CD4-positive, alpha-beta memory T cell (primary cell): ENCODE data around the gene SELENOK. TPM values are rescaled to one million over a fixed set of nuclear protein-coding genes. Genes with fewer than 3 reads are reported as not detected.

Experiments
- CTCF ChIA-PET: fragments of 350-600 bp; sonication (Branson Sonifier 250); formaldehyde crosslinking; loops from one replicate; lab custom pipeline; 2021; ENCODE audit warnings: inconsistent platforms; ENCODE audit not compliant: partially characterized antibody; lab: Charles Lee
- POLR2A ChIA-PET: fragments of 350-600 bp; sonication (Branson Sonifier 250); formaldehyde crosslinking; loops from one replicate; lab custom pipeline; 2021; ENCODE audit not compliant: partially characterized antibody; lab: Charles Lee
- DNase-seq, 5 donors: peaks; one replicate each; pipeline versions ENCODE4 v3.0.0 to v3.0.0-alpha.2; 2020 to 2022; ENCODE audit warnings: mixed read lengths in 1 of 5
- H3K27ac ChIP-seq: one replicate; pipeline ENCODE4 v1.7.0; 2013; ENCODE audit warnings: low read depth, low read length
- H3K27me3 ChIP-seq: 2 replicates; pipeline ENCODE4 v1.7.0; 2013; ENCODE audit warnings: mild to moderate bottlenecking, low read length, moderate library complexity; ENCODE audit not compliant: insufficient read depth
- H3K36me3 ChIP-seq: 2 replicates; pipeline ENCODE4 v1.7.0; 2013; ENCODE audit warnings: mild to moderate bottlenecking, low read length, moderate library complexity; ENCODE audit not compliant: insufficient read depth
- H3K4me1 ChIP-seq: 2 replicates; pipeline ENCODE4 v1.7.0; 2013; ENCODE audit warnings: mild to moderate bottlenecking, low read length, moderate library complexity; ENCODE audit not compliant: insufficient read depth
- H3K4me3 ChIP-seq, 2 donors: one replicate each; pipeline ENCODE4 v1.7.0; 2013; ENCODE audit warnings: low read length in 2 of 2, mild to moderate bottlenecking in 1 of 2
- H3K9me3 ChIP-seq, 2 donors: one replicate each; pipeline ENCODE4 v1.7.0; 2013; ENCODE audit warnings: low read length in 2 of 2, control low read depth in 1 of 2; ENCODE audit not compliant: control insufficient read depth in 1 of 2
- H3K27ac Mint-ChIP-seq, 7 donors: one replicate each; pipeline ENCODE4 v1.8.0; 2020 to 2021; ENCODE audit warnings: mixed read lengths in 7 of 7, mild to moderate bottlenecking in 6 of 7, inconsistent platforms in 3 of 7, moderate library complexity in 3 of 7
- H3K27me3 Mint-ChIP-seq, 2 donors: one replicate each; pipeline ENCODE4 v1.8.0; 2020 to 2021; ENCODE audit warnings: mixed read lengths in 2 of 2
- H3K36me3 Mint-ChIP-seq, 2 donors: one replicate each; pipeline ENCODE4 v1.8.0; 2020 to 2021; ENCODE audit warnings: mixed read lengths in 2 of 2, inconsistent platforms in 1 of 2, mild to moderate bottlenecking in 1 of 2
- H3K4me1 Mint-ChIP-seq, 4 donors: one replicate each; pipeline ENCODE4 v1.8.0; 2020 to 2021; ENCODE audit warnings: mixed read lengths in 4 of 4, mild to moderate bottlenecking in 1 of 4
- H3K4me3 Mint-ChIP-seq, 8 donors: one replicate each; pipeline ENCODE4 v1.8.0; 2020 to 2021; ENCODE audit warnings: mixed read lengths in 8 of 8, mild to moderate bottlenecking in 7 of 8, moderate library complexity in 6 of 8, inconsistent platforms in 3 of 8
- H3K9me3 Mint-ChIP-seq, 8 donors: one replicate each; pipeline ENCODE4 v1.8.0; 2020 to 2021; ENCODE audit warnings: mixed read lengths in 8 of 8, mild to moderate bottlenecking in 5 of 8, inconsistent platforms in 3 of 8, moderate library complexity in 1 of 8
- intact Hi-C: fragments of 100-400 bp; cut with micrococcal nuclease; formaldehyde crosslinking; loops from one replicate; pipeline ENCODE4 v1.15.1; 2023
- polyA plus RNA-seq, 2 donors: library from polyadenylated mRNA; unstranded; fragments of 300-500 nt; fragmentation: Illumina TruSeq; gene quantifications; one replicate each; pipeline ENCODE4 v1.2.3, GENCODE V29; 2021
- total RNA-seq, 2 experiments: library from RNA; stranded (reverse); gene quantifications; one replicate each; pipeline ENCODE4 v1.2.3, GENCODE V29; 2021

SELENOK gene
- total and polyA plus RNA-seq, 4 experiments from 2014 or later, result 43.2 to 134 (median 76.6) TPM

GRCh38 chr3:53863145-53863544, 28.5 kb downstream of the SELENOK start:
- Histone ChIP-seq H3K4me1 (no peaks in the 10 kb centered on the region), H3K36me3 (peaks cover 6% of the 10 kb centered on the region), H3K9me3 (no peaks in the 10 kb centered on the region), H3K27me3 (no peaks in the 10 kb centered on the region), H3K27ac (no peak overlapping the region), H3K4me3 (no peak overlapping the region)
- CTCF ChIA-PET, result no interaction called here
- Mint-ChIP-seq H3K27me3 (no peaks in the 10 kb centered on the region), H3K9me3 (no peaks in the 10 kb centered on the region), H3K4me1 (no peaks in the 10 kb centered on the region), H3K36me3 (peaks cover 40 to 61% of the 10 kb centered on the region in 2 donors), H3K4me3 (no peak overlapping the region), H3K27ac (no peak overlapping the region)
- intact Hi-C loops, result no loop called here
- POLR2A ChIA-PET, result no interaction called here
- no peak for DNase-seq

DNA sequence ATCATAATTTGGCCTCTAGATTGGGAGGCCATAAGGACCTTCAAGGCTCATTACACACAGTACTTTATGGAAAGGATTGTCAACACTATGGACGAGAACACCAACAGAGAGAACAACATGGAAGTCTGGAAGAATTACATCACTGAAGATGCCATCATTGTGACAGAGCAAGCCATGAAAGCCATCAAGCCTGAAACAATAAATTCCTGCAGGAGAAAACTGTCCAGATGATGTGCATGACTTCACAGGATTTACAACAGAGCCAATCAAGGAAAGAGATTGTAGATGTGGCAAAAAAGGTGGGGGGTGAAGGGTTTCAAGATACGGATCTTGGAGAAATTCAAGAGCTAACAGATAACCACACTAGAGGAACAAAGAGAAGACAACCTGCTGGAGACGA, 29.4 kb downstream of the SELENOK start:
- Histone ChIP-seq H3K27me3 (no peaks in the 10 kb centered on the region), H3K4me3 (no peak overlapping the region), H3K9me3 (no peaks in the 10 kb centered on the region), H3K27ac (no peak overlapping the region), H3K4me1 (no peaks in the 10 kb centered on the region), H3K36me3 (peaks cover 6% of the 10 kb centered on the region)
- CTCF ChIA-PET, result no interaction called here
- Mint-ChIP-seq H3K27me3 (no peaks in the 10 kb centered on the region), H3K4me1 (no peaks in the 10 kb centered on the region), H3K9me3 (no peaks in the 10 kb centered on the region), H3K4me3 (no peak overlapping the region), H3K36me3 (peaks cover 32 to 52% of the 10 kb centered on the region in 2 donors), H3K27ac (peak overlapping the region in 1 of 7 donors; percentile 80)
- intact Hi-C loops, result no loop called here
- POLR2A ChIA-PET, result no interaction called here
- no peak for DNase-seq

- H3K4me1 ChIP-seq, result no peaks in the 10 kb centered on the region
- DNase-seq, result no peak
- H3K36me3 Mint-ChIP-seq, result peaks cover 29 to 42% of the 10 kb centered on the region in 2 donors
- intact Hi-C loops, result no loop called here
- no peak overlapping the region for H3K4me3 Mint-ChIP-seq
- H3K4me1 Mint-ChIP-seq, result no peaks in the 10 kb centered on the region
- no peak overlapping the region for H3K4me3 ChIP-seq
- CTCF ChIA-PET, result no interaction called here
- no peaks in the 10 kb centered on the region for H3K27me3 ChIP-seq
- no peaks in the 10 kb centered on the region for H3K9me3 ChIP-seq
- H3K27ac Mint-ChIP-seq, result peak overlapping the region in 1 of 7 donors; percentile 8
- H3K9me3 Mint-ChIP-seq, result no peaks in the 10 kb centered on the region
- H3K27me3 Mint-ChIP-seq, result no peaks in the 10 kb centered on the region
- POLR2A ChIA-PET, result no interaction called here
- peaks cover 6% of the 10 kb centered on the region for H3K36me3 ChIP-seq
- H3K27ac ChIP-seq, result no peak overlapping the region
Observed at GRCh38 chr3:53860196-53860595, 31.5 kb downstream of the SELENOK start.

- CTCF ChIA-PET, result no interaction called here
- peaks cover 21 to 36% of the 10 kb centered on the region in 2 donors for H3K36me3 Mint-ChIP-seq
Observed at GRCh38 chr3:53859178-53859577, 32.5 kb downstream of the SELENOK start.

DNA sequence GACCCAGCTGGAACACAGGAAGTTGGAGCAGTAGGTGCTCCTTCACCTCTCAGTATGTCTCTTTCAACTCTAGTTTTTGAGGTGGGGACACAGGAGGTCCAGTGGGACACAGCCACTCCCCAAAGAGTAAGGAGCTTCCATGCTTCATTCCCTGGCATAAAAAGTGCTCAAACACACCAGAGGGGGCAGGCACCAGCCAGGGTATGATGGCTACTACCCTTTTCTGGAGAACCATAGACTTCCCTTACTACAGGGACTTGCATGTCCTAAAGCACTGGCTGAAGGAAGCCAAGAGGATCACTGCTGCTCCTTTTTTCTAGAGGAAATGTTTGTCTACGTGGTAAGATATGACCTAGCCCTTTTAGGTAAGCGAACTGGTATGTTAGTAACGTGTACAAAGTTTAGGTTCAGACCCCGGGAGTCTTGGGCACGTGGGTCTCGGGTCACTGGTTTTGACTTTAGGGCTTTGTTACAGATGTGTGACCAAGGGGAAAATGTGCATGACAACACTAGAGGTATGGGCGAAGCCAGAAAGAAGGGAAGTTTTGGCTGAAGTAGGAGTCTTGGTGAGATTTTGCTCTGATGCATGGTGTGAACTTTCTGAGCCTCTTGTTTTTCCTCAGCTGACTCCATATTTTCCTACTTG, 33.4 kb downstream of the SELENOK start:
- Histone ChIP-seq H3K27ac (no peak overlapping the region), H3K27me3 (no peaks in the 10 kb centered on the region), H3K4me3 (no peak overlapping the region), H3K4me1 (no peaks in the 10 kb centered on the region), H3K9me3 (no peaks in the 10 kb centered on the region), H3K36me3 (peaks cover 6% of the 10 kb centered on the region)
- H3K36me3 Mint-ChIP-seq, result peaks cover 21 to 28% of the 10 kb centered on the region in 2 donors
- intact Hi-C loops, result no loop called here
- H3K4me3 Mint-ChIP-seq, result no peak overlapping the region
- H3K9me3 Mint-ChIP-seq, result no peaks in the 10 kb centered on the region
- H3K27me3 Mint-ChIP-seq, result no peaks in the 10 kb centered on the region
- no peaks in the 10 kb centered on the region for H3K4me1 Mint-ChIP-seq
- no peak for DNase-seq
- POLR2A ChIA-PET, result no interaction called here
- H3K27ac Mint-ChIP-seq, result peak overlapping the region in 1 of 7 donors; percentile 59
- CTCF ChIA-PET, result no interaction called here

More at GRCh38 chr3:53859178-53859577, 32.5 kb downstream of the SELENOK start:
- H3K4me3 ChIP-seq, result no peak overlapping the region
- no peaks in the 10 kb centered on the region for H3K4me1 Mint-ChIP-seq
- no peaks in the 10 kb centered on the region for H3K4me1 ChIP-seq
- H3K27ac ChIP-seq, result no peak overlapping the region
- no peak overlapping the region for H3K27ac Mint-ChIP-seq
- no peak overlapping the region for H3K4me3 Mint-ChIP-seq
- H3K9me3 Mint-ChIP-seq, result no peaks in the 10 kb centered on the region
- H3K27me3 Mint-ChIP-seq, result no peaks in the 10 kb centered on the region
- POLR2A ChIA-PET, result no interaction called here
- peaks cover 6% of the 10 kb centered on the region for H3K36me3 ChIP-seq
- H3K9me3 ChIP-seq, result no peaks in the 10 kb centered on the region
- H3K27me3 ChIP-seq, result no peaks in the 10 kb centered on the region
- intact Hi-C loops, result no loop called here
- no peak for DNase-seq

- CTCF ChIA-PET, result no interaction called here
- peaks cover 11 to 17% of the 10 kb centered on the region in 2 donors for H3K36me3 Mint-ChIP-seq
- intact Hi-C loops, result no loop called here
- Histone ChIP-seq H3K36me3 (peaks cover 3% of the 10 kb centered on the region), H3K4me3 (no peak overlapping the region), H3K9me3 (no peaks in the 10 kb centered on the region), H3K27ac (no peak overlapping the region), H3K27me3 (no peaks in the 10 kb centered on the region), H3K4me1 (no peaks in the 10 kb centered on the region)
- DNase-seq, result no peak
- H3K4me1 Mint-ChIP-seq, result no peaks in the 10 kb centered on the region
- no peaks in the 10 kb centered on the region for H3K27me3 Mint-ChIP-seq
- H3K9me3 Mint-ChIP-seq, result no peaks in the 10 kb centered on the region
- POLR2A ChIA-PET, result no interaction called here
- H3K27ac Mint-ChIP-seq, result no peak overlapping the region
- no peak overlapping the region for H3K4me3 Mint-ChIP-seq
Observed at GRCh38 chr3:53856964-53857363, 34.7 kb downstream of the SELENOK start.

DNA sequence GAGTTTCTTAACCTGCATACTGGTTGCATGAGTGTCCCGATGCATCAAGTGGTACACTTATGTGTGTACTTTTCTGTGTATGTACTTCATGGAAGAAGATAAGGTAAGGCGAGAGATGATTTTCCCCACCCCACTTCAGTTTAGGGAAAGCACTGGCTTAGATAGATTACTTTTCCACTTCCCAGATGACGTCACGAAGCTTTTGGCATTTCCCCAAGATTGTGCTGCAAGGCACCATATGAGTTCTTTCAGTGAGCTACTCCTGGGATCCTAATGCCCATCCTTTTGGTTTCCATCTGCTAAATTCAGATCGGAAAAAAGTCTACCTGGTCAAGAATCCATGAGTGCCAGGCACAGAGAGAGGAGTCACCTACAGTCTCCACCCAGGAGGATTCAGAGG, 40.8 kb downstream of the SELENOK start:
- DNase-seq, result no peak
- POLR2A ChIA-PET, result no interaction called here
- CTCF ChIA-PET, result no interaction called here
- H3K4me3 ChIP-seq, result no peak overlapping the region
- H3K27me3 ChIP-seq, result no peaks in the 10 kb centered on the region
- H3K9me3 ChIP-seq, result no peaks in the 10 kb centered on the region
- Mint-ChIP-seq H3K9me3 (no peaks in the 10 kb centered on the region), H3K4me1 (peaks cover 0 to 8% (median 2%) of the 10 kb centered on the region in 4 donors), H3K4me3 (no peak overlapping the region), H3K27ac (no peak overlapping the region), H3K36me3 (no peaks in the 10 kb centered on the region), H3K27me3 (peaks cover 10 to 16% of the 10 kb centered on the region in 2 donors)
- intact Hi-C loops, result no loop called here
- no peaks in the 10 kb centered on the region for H3K4me1 ChIP-seq
- no peaks in the 10 kb centered on the region for H3K36me3 ChIP-seq
- no peak overlapping the region for H3K27ac ChIP-seq
